Mucosa of descending colon (tissue), 3 donors: ENCODE results near the gene THPO. TPM values are rescaled to one million over a fixed set of nuclear protein-coding genes. Genes with fewer than 3 reads are reported as not detected.

Source experiments
- ATAC-seq: fragments of 200-7000 bp; cut with Tn5 transposase; one replicate; pipeline ENCODE4 v1.9.1; 2020; ENCODE audit warnings: mild to moderate bottlenecking, moderate library complexity
- DNase-seq, 3 donors: peaks; one replicate each; pipeline ENCODE4 v3.0.0-alpha.2; 2020
- H3K36me3 ChIP-seq: fragments of 200-600 bp; one replicate; pipeline ENCODE4 v1.8.0; 2021; ENCODE audit warnings: low read depth, mild to moderate bottlenecking
- H3K4me1 ChIP-seq: fragments of 200-600 bp; one replicate; pipeline ENCODE4 v1.8.0; 2021; ENCODE audit warnings: low read depth, mild to moderate bottlenecking
- H3K4me3 ChIP-seq: fragments of 200-600 bp; one replicate; pipeline ENCODE4 v1.8.0; 2021; ENCODE audit warnings: mild to moderate bottlenecking
- H3K9me3 ChIP-seq: fragments of 200-600 bp; one replicate; pipeline ENCODE4 v1.8.0; 2021; ENCODE audit warnings: mild to moderate bottlenecking
- intact Hi-C, 2 donors: fragments of 100-400 bp; cut with DNase I in 1 of 2; cut with micrococcal nuclease in 1 of 2; formaldehyde crosslinking; loops; one replicate each; pipeline versions ENCODE4 v1.11.0 to v1.11.1; 2022; cut with DNase I, micrococcal nuclease
- total RNA-seq, 3 donors: library from RNA; stranded (reverse); fragmentation: NEBNext Ultra II Directional in 2 of 3; extraction: Animal tissue kit (Norgen Biotek cat#: 25700) in 2 of 3; gene quantifications; one replicate each; pipeline versions ENCODE4 v1.2.1 to v1.2.4, GENCODE V29; 2021 to 2023
- TF ChIP-seq, protein P1 (sequence below): fragments of 200-600 bp; IDR thresholded peaks from one replicate; pipeline ENCODE4 v1.8.0; 2022; ENCODE audit warnings: antibody characterized with exemption, mild to moderate bottlenecking
- donor health status: DM: no; HTN: no; CAD: no; lungs with moderate emphysema.
- donor health status: DM: no; HTN: no; CAD: no.
- donor health status: DM: no; HTN: yes; CAD: no.

THPO gene
- total RNA-seq, 3 donors from 2014 or later = 0.14 to 0.63 TPM; not detected in 1

DNA sequence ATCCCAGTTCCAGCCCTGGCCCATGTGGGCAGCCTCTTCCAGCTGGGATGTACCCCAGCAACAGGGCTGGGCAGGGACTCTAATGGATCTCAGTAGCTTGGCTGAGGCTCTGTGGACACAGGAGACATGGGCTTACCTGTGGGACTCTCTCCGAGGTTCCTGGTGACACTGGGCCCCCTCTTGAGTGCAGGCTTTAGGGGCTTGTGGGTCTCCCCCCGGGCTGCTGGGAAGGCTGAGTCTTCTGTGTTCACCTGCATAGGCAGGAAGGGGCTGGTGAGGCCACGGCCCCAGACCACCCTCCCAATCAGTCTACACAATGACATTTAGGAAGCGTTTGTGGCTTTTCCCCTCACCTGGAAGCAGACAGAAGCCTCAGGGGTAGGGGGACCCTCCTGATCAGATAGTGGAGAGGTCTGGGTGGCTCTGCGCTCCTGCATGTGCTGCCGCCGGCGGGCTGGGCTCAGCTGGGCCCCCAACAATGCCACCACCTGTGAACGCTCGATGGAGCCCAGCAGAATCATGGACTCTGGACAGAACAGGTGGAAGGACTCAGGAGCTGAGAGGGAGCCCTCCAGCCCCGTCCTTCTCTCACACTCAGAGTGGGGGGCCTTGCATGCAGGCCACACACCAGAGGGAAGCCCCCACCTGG is 25.0 kb downstream of the THPO start:
- DNase-seq (no peak), ATAC-seq (peak; percentile 2)
- TF ChIP-seq, protein P1, sequence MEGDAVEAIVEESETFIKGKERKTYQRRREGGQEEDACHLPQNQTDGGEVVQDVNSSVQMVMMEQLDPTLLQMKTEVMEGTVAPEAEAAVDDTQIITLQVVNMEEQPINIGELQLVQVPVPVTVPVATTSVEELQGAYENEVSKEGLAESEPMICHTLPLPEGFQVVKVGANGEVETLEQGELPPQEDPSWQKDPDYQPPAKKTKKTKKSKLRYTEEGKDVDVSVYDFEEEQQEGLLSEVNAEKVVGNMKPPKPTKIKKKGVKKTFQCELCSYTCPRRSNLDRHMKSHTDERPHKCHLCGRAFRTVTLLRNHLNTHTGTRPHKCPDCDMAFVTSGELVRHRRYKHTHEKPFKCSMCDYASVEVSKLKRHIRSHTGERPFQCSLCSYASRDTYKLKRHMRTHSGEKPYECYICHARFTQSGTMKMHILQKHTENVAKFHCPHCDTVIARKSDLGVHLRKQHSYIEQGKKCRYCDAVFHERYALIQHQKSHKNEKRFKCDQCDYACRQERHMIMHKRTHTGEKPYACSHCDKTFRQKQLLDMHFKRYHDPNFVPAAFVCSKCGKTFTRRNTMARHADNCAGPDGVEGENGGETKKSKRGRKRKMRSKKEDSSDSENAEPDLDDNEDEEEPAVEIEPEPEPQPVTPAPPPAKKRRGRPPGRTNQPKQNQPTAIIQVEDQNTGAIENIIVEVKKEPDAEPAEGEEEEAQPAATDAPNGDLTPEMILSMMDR = no peak
- Histone ChIP-seq H3K36me3 (no peaks in the 10 kb centered on the region), H3K9me3 (no peaks in the 10 kb centered on the region), H3K4me3 (no peak overlapping the region), H3K4me1 (peaks cover 22% of the 10 kb centered on the region)
- intact Hi-C loops = no loop called here

- H3K4me1 ChIP-seq = peaks cover 22% of the 10 kb centered on the region
- no peaks in the 10 kb centered on the region for H3K36me3 ChIP-seq
- ATAC-seq (peak; percentile 94), DNase-seq (peak; percentile 83 to 96 (median 84))
- TF ChIP-seq, protein P1 = no peak
- H3K4me3 ChIP-seq = no peak overlapping the region
- intact Hi-C loops = no loop called here
- no peaks in the 10 kb centered on the region for H3K9me3 ChIP-seq
Observed at GRCh38 chr3:184352149-184352785, 25.7 kb downstream of the THPO start.

GRCh38 chr3:184351511-184352148 is 26.4 kb downstream of the THPO start:
- H3K4me3 ChIP-seq = no peak overlapping the region
- peak in 1 of 3 donors; percentile 50 for DNase-seq
- no peaks in the 10 kb centered on the region for H3K9me3 ChIP-seq
- peak; percentile 2 for ATAC-seq
- intact Hi-C loops = no loop called here
- TF ChIP-seq, protein P1 = no peak
- peaks cover 22% of the 10 kb centered on the region for H3K4me1 ChIP-seq
- H3K36me3 ChIP-seq = no peaks in the 10 kb centered on the region

- intact Hi-C loops = no loop called here
- no peak for ATAC-seq
- H3K36me3 ChIP-seq = no peaks in the 10 kb centered on the region
- peaks cover 29% of the 10 kb centered on the region for H3K4me1 ChIP-seq
- DNase-seq = no peak
- TF ChIP-seq, protein P1 = no peak
- no peak overlapping the region for H3K4me3 ChIP-seq
- no peaks in the 10 kb centered on the region for H3K9me3 ChIP-seq
Observed at GRCh38 chr3:184350618-184351017, 27.4 kb downstream of the THPO start.

DNA sequence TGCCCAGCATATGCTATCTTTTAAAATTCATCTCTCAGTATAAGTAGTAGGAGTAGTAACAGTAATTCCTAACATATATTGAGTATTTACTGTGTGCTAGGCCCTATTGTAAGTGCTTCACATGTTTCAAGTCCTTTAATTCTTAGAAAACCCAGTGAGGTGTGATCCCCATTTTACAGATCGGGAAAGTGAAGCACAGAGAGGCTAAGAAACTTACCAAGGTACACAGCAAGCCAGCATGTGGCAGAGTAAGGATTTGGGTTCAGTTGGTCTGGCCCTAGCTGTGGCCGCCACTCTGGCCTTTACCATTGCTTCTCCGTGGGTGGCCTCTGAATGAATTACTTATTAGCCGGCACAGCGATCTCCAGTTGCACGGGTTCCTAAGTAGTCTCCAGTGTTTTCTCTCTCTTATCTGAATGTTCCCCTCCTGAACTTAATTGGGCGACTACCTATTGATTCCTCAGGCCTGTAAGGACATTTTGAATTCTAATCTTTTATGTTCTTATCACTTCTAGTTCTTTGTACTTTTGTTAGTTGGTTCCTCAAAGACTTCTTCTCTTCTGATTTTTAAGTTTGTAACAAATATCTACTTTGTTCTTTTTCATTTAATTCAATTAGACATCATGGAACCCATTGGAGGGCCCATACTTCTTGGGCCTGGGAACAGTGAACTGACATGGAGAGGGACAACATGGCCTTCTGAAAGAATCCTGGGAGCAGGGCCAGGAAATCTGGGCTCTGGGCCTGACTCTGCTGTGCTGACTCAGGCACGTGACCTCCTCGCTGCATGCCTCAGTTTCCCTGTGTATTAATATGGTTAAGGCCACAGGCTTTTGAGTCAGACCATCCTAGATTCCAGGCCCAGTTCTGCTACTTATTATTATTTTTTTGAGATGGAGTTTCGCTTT is 28.2 kb downstream of the THPO start:
- intact Hi-C loops = no loop called here
- Histone ChIP-seq H3K9me3 (no peaks in the 10 kb centered on the region), H3K4me1 (peaks cover 33% of the 10 kb centered on the region), H3K36me3 (no peaks in the 10 kb centered on the region), H3K4me3 (no peak overlapping the region)
- TF ChIP-seq, protein P1 = no peak
- ATAC-seq = no peak
- DNase-seq = peak in 1 of 3 donors; percentile 9
